Measurements from ENCODE around the gene MBOAT7.

GRCh38 chr19:54230031-54230430, 40.7 kb upstream of the MBOAT7 start:
- TF ChIP-seq CTCF (IDR thresholded peaks at IDR 0.05) (no peak), POLR2A (IDR thresholded peaks at IDR 0.05) (no peak)
